ENCODE measurements around the gene CMAS.

CMAS gene

GRCh38 chr12:22037947-22038346 lies 8.1 kb upstream of the CMAS start:
- Histone ChIP-seq H2AFZ (ENCODE audit: low read depth, low read length) (no peak overlapping the region), H3K9ac (ENCODE audit: low read depth, low read length) (no peak overlapping the region), H3K79me2 (ENCODE audit: insufficient read depth, low read length) (no peaks in the 10 kb centered on the region), H3K27ac (ENCODE audit: low read length) (no peak overlapping the region), H3K27me3 (ENCODE audit: insufficient read depth, low read length, poor library complexity) (peaks cover 14% of the 10 kb centered on the region), H3K4me1 (ENCODE audit: insufficient read depth, low read length) (no peaks in the 10 kb centered on the region), H3K9me3 (ENCODE audit: insufficient read depth, low read length, severe bottlenecking) (no peaks in the 10 kb centered on the region), H4K20me1 (ENCODE audit: insufficient read depth, low read length) (no peaks in the 10 kb centered on the region), H3K36me3 (ENCODE audit: insufficient read depth, low read length) (no peaks in the 10 kb centered on the region), H3K4me2 (ENCODE audit: insufficient read depth, low read length) (no peak overlapping the region), H3K4me3 (ENCODE audit: low read depth in 1 of 2, low read length in 2 of 2) (no peak overlapping the region)
- DNase-seq (no peak), ATAC-seq (ENCODE audit: insufficient read depth, low read depth) (no peak)
- TF ChIP-seq CTCF (IDR thresholded peaks at IDR 0.05; ENCODE audit: borderline replicate concordance, extremely low read depth, low read length, poor library complexity, severe bottlenecking) (no peak), EZH2 (IDR thresholded peaks at IDR 0.05; ENCODE audit: borderline replicate concordance, low read depth, low read length, severe bottlenecking) (no peak)

- TF ChIP-seq CTCF (IDR thresholded peaks at IDR 0.05; ENCODE audit: borderline replicate concordance, extremely low read depth, low read length, poor library complexity, severe bottlenecking) (no peak), EZH2 (IDR thresholded peaks at IDR 0.05; ENCODE audit: borderline replicate concordance, low read depth, low read length, severe bottlenecking) (no peak)
- Histone ChIP-seq H3K36me3 (ENCODE audit: insufficient read depth, low read length) (no peaks in the 10 kb centered on the region), H3K4me3 (ENCODE audit: low read depth in 1 of 2, low read length in 2 of 2) (no peak overlapping the region), H4K20me1 (ENCODE audit: insufficient read depth, low read length) (no peaks in the 10 kb centered on the region), H2AFZ (ENCODE audit: low read depth, low read length) (no peak overlapping the region), H3K27me3 (ENCODE audit: insufficient read depth, low read length, poor library complexity) (peaks cover 14% of the 10 kb centered on the region), H3K4me1 (ENCODE audit: insufficient read depth, low read length) (no peaks in the 10 kb centered on the region), H3K79me2 (ENCODE audit: insufficient read depth, low read length) (no peaks in the 10 kb centered on the region), H3K4me2 (ENCODE audit: insufficient read depth, low read length) (no peak overlapping the region), H3K9me3 (ENCODE audit: insufficient read depth, low read length, severe bottlenecking) (no peaks in the 10 kb centered on the region), H3K9ac (ENCODE audit: low read depth, low read length) (no peak overlapping the region), H3K27ac (ENCODE audit: low read length) (no peak overlapping the region)
- DNase-seq (no peak), ATAC-seq (ENCODE audit: insufficient read depth, low read depth) (no peak)
These were observed 7.3 kb upstream of the CMAS start for GRCh38 chr12:22038734-22039133.

- ATAC-seq (ENCODE audit: insufficient read depth, low read depth): no peak
- DNase-seq: no peak
- H3K4me3 ChIP-seq (ENCODE audit: low read depth in 1 of 2, low read length in 2 of 2): no peak overlapping the region
- H2AFZ ChIP-seq (ENCODE audit: low read depth, low read length): no peak overlapping the region
- no peaks in the 10 kb centered on the region for H4K20me1 ChIP-seq (ENCODE audit: insufficient read depth, low read length)
- no peak for TF ChIP-seq CTCF (IDR thresholded peaks at IDR 0.05; ENCODE audit: borderline replicate concordance, extremely low read depth, low read length, poor library complexity, severe bottlenecking)
- no peak for TF ChIP-seq EZH2 (IDR thresholded peaks at IDR 0.05; ENCODE audit: borderline replicate concordance, low read depth, low read length, severe bottlenecking)
- no peak overlapping the region for H3K27ac ChIP-seq (ENCODE audit: low read length)
- H3K4me2 ChIP-seq (ENCODE audit: insufficient read depth, low read length): no peak overlapping the region
- H3K9me3 ChIP-seq (ENCODE audit: insufficient read depth, low read length, severe bottlenecking): no peaks in the 10 kb centered on the region
- no peaks in the 10 kb centered on the region for H3K4me1 ChIP-seq (ENCODE audit: insufficient read depth, low read length)
- no peak overlapping the region for H3K9ac ChIP-seq (ENCODE audit: low read depth, low read length)
- no peaks in the 10 kb centered on the region for H3K36me3 ChIP-seq (ENCODE audit: insufficient read depth, low read length)
- peaks cover 14% of the 10 kb centered on the region for H3K27me3 ChIP-seq (ENCODE audit: insufficient read depth, low read length, poor library complexity)
- no peaks in the 10 kb centered on the region for H3K79me2 ChIP-seq (ENCODE audit: insufficient read depth, low read length)
These were observed 6.7 kb upstream of the CMAS start for GRCh38 chr12:22039361-22039760.
